ENCODE data around the gene MAL. TPM values are rescaled to one million over a fixed set of nuclear protein-coding genes. Genes with fewer than 3 reads are reported as not detected.
"Not testable (repeated sequence)": the region's sequence is repeated elsewhere in the genome, so short reads cannot be mapped to it uniquely, and the experiment has no call there.

MAL gene
- total and polyA plus RNA-seq, 8 donors: 0.25 to 1.9 (median 0.81) TPM; not detected in 1

DNA sequence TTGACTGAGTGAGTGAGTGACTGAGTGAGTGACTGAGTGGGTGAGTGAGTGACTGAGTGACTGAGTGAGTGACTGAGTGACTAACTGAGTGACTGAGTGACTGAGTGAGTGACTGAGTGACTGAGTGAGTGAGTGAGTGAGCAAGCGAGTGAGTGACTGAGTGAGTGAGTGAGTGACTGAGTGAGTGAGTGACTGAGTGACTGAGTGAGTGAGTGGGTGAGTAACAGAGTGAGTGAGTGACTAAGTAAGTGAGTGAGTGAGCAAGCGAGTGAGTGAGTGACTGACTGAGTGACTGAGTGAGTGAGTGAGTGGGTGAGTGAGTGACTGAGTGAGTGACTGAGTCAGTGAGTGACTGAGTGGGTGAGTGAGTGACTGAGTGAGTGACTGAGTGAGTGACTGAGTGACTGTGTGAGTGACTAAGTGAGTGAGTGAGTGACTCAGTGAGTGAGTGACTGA lies 11.9 kb downstream of the MAL start:
- no peak for FAIRE-seq
- 70 to 82% methylated on average over 2 of the region's 2 CpGs for WGBS, 2 donors
- Histone ChIP-seq H3K4me1 (no peaks in the 10 kb centered on the region), H3K4me3 (no peak overlapping the region), H3K36me3 (no peaks in the 10 kb centered on the region), H3K9me3 (no peaks in the 10 kb centered on the region), H3K27me3 (no peaks in the 10 kb centered on the region), H3K27ac (no peak overlapping the region)
- DNase-seq: no peak
- TF ChIP-seq CTCF (IDR thresholded peaks at IDR 0.05): no peak
- ATAC-seq: no peak
- intact Hi-C loops (cut with DNase I): no loop called here

GRCh38 chr2:95037841-95038585 lies 12.5 kb downstream of the MAL start:
- FAIRE-seq; H3K4me1 ChIP-seq; H3K27ac ChIP-seq; DNase-seq; intact Hi-C loops (cut with DNase I); H3K4me3 ChIP-seq; H3K9me3 ChIP-seq; ATAC-seq; H3K27me3 ChIP-seq; H3K36me3 ChIP-seq: not testable (repeated sequence)
- 68 to 81% methylated on average over 3 of the region's 3 CpGs for WGBS, 2 donors

GRCh38 chr2:95038635-95039298 lies 13.3 kb downstream of the MAL start:
- WGBS, 2 donors: 82 to 84% methylated on average over 4 of the region's 4 CpGs
- DNase-seq (no peak), FAIRE-seq (no peak), ATAC-seq (no peak)
- Histone ChIP-seq H3K4me1 (no peaks in the 10 kb centered on the region), H3K36me3 (no peaks in the 10 kb centered on the region), H3K9me3 (no peaks in the 10 kb centered on the region), H3K27ac (no peak overlapping the region), H3K27me3 (no peaks in the 10 kb centered on the region), H3K4me3 (no peak overlapping the region)
- intact Hi-C loops (cut with DNase I): no loop called here
- TF ChIP-seq CTCF (IDR thresholded peaks at IDR 0.05): no peak

DNA sequence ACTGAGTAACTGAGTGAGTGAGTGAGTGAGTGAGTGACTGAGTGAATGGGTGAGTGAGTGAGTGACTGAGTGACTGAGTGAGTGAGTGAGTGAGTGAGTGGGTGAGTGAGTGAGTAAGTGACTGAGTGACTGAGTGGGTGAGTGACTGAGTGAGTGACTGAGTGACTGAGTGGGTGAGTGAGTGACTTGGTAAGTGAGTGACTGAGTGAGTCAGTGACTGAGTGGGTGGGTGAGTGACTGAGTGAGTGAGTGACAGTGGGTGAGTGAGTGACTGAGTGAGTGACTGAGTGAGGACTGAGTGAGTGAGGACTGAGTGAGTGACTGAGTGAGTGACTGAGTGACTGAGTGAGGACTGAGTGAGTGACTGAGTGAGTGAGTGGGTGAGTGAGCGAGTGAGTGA lies 13.9 kb downstream of the MAL start:
- TF ChIP-seq CTCF (IDR thresholded peaks at IDR 0.05): no peak
- ATAC-seq (no peak), DNase-seq (no peak), FAIRE-seq (no peak)
- Histone ChIP-seq H3K27me3 (no peaks in the 10 kb centered on the region), H3K9me3 (no peaks in the 10 kb centered on the region), H3K4me3 (no peak overlapping the region), H3K36me3 (no peaks in the 10 kb centered on the region), H3K4me1 (no peaks in the 10 kb centered on the region), H3K27ac (no peak overlapping the region)
- 83 to 93% methylated on average over 1 of the region's 1 CpG for WGBS, 2 donors
- intact Hi-C loops (cut with DNase I): no loop called here

- FAIRE-seq: no peak
- DNase-seq: no peak
- ATAC-seq: no peak
- H3K9me3 ChIP-seq: no peaks in the 10 kb centered on the region
- no peak overlapping the region for H3K27ac ChIP-seq
- intact Hi-C loops (cut with DNase I): no loop called here
- no peaks in the 10 kb centered on the region for H3K4me1 ChIP-seq
- H3K4me3 ChIP-seq: no peak overlapping the region
- no peak for TF ChIP-seq CTCF (IDR thresholded peaks at IDR 0.05)
- WGBS, 2 donors: 76 to 84% methylated on average over 6 of the region's 6 CpGs
- H3K36me3 ChIP-seq: no peaks in the 10 kb centered on the region
- H3K27me3 ChIP-seq: no peaks in the 10 kb centered on the region
Measured at GRCh38 chr2:95039978-95040377, 14.5 kb downstream of the MAL start.
